ENCODE data around the gene MRPS17.

The MRPS17 gene

GRCh38 chr7:55973747-55974250 lies 22.1 kb downstream of the MRPS17 start:
- no peak for DNase-seq

- DNase-seq, result no peak
These were observed 24.4 kb downstream of the MRPS17 start for GRCh38 chr7:55975988-55976633.

GRCh38 chr7:55977831-55978230 lies 26.2 kb downstream of the MRPS17 start:
- DNase-seq, result no peak

GRCh38 chr7:55980266-55980665 lies 28.6 kb downstream of the MRPS17 start:
- DNase-seq, result no peak

GRCh38 chr7:55983537-55983936 lies 31.9 kb downstream of the MRPS17 start:
- DNase-seq, result no peak

GRCh38 chr7:55992346-55992745 lies 40.7 kb downstream of the MRPS17 start:
- no peak for DNase-seq

GRCh38 chr7:55996856-55997500 lies 45.3 kb downstream of the MRPS17 start:
- no peak for DNase-seq

- no peak for DNase-seq
These were observed 52.1 kb downstream of the MRPS17 start for GRCh38 chr7:56003749-56004148.

All from activated T-cell treated with anti-CD3 and anti-CD28 coated beads, Interleukin-2, amount 50 U/mL, for 1 hour (primary cell).